IPS DF 6.9 (cell line): Measurements from ENCODE around the gene HEY2.
"Not testable (repeated sequence)": the region's sequence is repeated elsewhere in the genome, so short reads cannot be mapped to it uniquely, and the experiment has no call there.

ENCODE experiments used
- DNase-seq: peaks from one replicate; pipeline ENCODE4 v3.0.0-alpha.2; 2013; ENCODE audit warnings: low read depth, low spot score
- H3K27ac ChIP-seq: one replicate; pipeline ENCODE4 v1.5.1; 2013; ENCODE audit warnings: low read length, control low read depth
- H3K27me3 ChIP-seq: 2 replicates; pipeline ENCODE4 v1.6.1; 2013; ENCODE audit warnings: mild to moderate bottlenecking, low read length; ENCODE audit not compliant: control insufficient read depth, insufficient read depth
- H3K36me3 ChIP-seq: 2 replicates; pipeline ENCODE4 v1.6.1; 2013; ENCODE audit warnings: low read length; ENCODE audit not compliant: control insufficient read depth, insufficient read depth
- H3K4me1 ChIP-seq: 2 replicates; pipeline ENCODE4 v1.6.1; 2013; ENCODE audit warnings: low read length; ENCODE audit not compliant: control insufficient read depth, insufficient read depth
- H3K4me3 ChIP-seq: 2 replicates; pipeline ENCODE4 v1.5.1; 2013; ENCODE audit warnings: mild to moderate bottlenecking, low read length
- H3K9me3 ChIP-seq: 2 replicates; pipeline ENCODE4 v1.6.1; 2013; ENCODE audit warnings: low read length, inconsistent platforms; ENCODE audit not compliant: control insufficient read depth, insufficient read depth
- WGBS: extraction: QIAGEN DNeasy Blood & Tissue Kit; methylation state at CpG from one replicate; pipeline ENCODE4 v1.1.7; 2013; ENCODE audit warnings: mixed read lengths, missing lambda C conversion rate; ENCODE audit not compliant: insufficient read length, insufficient coverage; 5-methylcytosine and 5-hydroxymethylcytosine counted together

Gene HEY2

GRCh38 chr6:125794342-125795137 is 45.1 kb downstream of the HEY2 start:
- no CpG with 5 or more reads among the region's 5 CpGs for WGBS
- no peaks in the 10 kb centered on the region for H3K27me3 ChIP-seq
- no peak for DNase-seq
- H3K27ac ChIP-seq: no peak overlapping the region
- H3K36me3 ChIP-seq: no peaks in the 10 kb centered on the region
- peaks cover 3% of the 10 kb centered on the region; the same call in 1 of the 2 replicates for H3K4me1 ChIP-seq
- no peaks in the 10 kb centered on the region for H3K9me3 ChIP-seq
- no peak overlapping the region for H3K4me3 ChIP-seq

DNA sequence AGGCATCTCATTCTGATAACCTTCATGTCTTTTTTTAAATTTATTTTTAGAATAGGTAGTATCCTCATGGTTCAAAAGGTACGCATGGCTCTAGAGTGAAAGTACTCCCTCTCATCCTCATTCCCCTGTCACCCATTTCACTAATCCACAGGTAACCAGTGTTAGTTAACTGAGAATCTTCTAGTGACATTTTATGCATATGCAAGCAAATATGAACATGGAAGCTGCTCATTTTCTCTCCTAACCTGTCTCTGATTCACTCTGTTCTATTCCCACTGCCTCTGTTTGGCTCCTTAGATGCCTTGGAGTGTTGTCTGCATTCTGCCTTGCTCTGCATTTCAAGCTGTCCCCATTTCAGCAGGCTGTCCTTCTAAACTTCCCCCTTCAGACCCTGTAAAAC is 45.9 kb downstream of the HEY2 start:
- no peak overlapping the region for H3K4me3 ChIP-seq
- no peaks in the 10 kb centered on the region for H3K9me3 ChIP-seq
- peaks cover 2% of the 10 kb centered on the region; the same call in 1 of the 2 replicates for H3K4me1 ChIP-seq
- WGBS: no CpG with 5 or more reads among the region's 1 CpG
- no peak overlapping the region for H3K27ac ChIP-seq
- no peak for DNase-seq
- no peaks in the 10 kb centered on the region for H3K36me3 ChIP-seq
- H3K27me3 ChIP-seq: no peaks in the 10 kb centered on the region

DNA sequence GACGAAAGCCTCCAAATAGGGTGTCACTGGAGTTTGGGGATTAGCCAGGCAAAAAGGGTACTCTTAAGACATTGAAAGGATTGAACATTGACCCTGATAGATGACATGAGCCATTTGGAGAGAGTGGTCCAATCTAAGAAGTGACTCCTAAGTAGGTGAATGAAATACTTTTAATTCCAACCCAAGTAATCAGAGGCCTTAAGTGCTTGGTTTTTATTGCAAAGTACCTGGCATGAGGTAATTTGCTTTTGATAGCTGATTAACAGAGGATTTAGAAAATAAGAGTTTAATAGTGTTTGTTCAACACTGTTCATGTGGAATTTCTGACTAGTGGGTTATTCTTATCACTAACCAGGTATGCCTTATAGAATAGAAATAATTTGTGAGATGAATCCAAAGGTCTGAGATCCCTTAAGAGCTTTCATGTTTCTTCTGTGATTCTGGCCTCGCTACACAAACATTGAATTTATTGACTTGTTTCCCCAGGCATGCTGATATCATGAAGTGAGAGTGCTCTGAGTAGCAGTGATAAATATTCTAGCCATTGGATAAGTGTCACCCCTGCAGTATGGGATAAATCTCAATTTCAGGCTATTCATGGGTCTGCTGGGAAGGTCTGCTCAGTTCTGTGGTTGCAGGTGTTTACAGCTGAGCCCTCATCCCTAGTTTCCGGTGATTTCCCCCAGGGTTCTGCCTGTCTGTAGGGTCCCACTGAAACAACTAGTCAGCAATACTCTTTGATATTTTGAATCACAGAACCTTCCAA is 47.9 kb downstream of the HEY2 start:
- Histone ChIP-seq H3K27ac (no peak overlapping the region), H3K4me3 (no peak overlapping the region), H3K27me3 (no peaks in the 10 kb centered on the region), H3K36me3 (0 out of 2 replicates have a peak, but pooled peaks cover 2% of the 10 kb centered on the region), H3K4me1 (peaks cover 2% of the 10 kb centered on the region; the same call in 1 of the 2 replicates), H3K9me3 (no peaks in the 10 kb centered on the region)
- WGBS: no CpG with 5 or more reads among the region's 3 CpGs
- DNase-seq: no peak

DNA sequence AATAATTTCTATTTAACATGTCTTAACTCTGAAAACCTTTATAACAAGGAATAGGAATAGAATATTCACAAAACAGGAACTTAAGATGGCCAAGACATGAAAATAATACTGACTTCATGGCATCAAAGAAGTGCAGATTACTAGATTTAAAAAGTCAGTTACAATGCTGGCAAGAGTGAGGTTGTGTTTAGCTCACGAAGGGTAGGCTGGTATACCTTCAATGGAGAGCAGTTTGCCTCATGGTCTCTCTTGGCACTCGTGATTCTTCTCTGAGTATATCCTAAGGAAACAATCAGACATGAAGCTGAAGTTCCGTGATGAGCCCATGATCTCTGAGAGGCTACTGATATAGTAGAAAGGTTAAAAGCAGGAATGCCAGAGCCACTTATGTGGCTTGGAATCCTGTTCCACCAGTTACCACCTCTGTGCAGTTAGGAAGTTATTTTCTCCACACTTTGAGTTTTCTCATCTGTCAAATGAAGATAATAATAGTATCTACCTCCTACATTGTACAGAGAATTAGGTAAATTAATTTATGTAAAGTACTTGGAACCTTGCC is 48.5 kb downstream of the HEY2 start:
- Histone ChIP-seq H3K36me3 (0 out of 2 replicates have a peak, but pooled peaks cover 2% of the 10 kb centered on the region), H3K4me1 (peaks cover 2% of the 10 kb centered on the region; the same call in 1 of the 2 replicates), H3K4me3 (no peak overlapping the region), H3K9me3 (no peaks in the 10 kb centered on the region), H3K27me3 (no peaks in the 10 kb centered on the region), H3K27ac (no peak overlapping the region)
- no peak for DNase-seq
- no CpG with 5 or more reads among the region's 3 CpGs for WGBS

DNA sequence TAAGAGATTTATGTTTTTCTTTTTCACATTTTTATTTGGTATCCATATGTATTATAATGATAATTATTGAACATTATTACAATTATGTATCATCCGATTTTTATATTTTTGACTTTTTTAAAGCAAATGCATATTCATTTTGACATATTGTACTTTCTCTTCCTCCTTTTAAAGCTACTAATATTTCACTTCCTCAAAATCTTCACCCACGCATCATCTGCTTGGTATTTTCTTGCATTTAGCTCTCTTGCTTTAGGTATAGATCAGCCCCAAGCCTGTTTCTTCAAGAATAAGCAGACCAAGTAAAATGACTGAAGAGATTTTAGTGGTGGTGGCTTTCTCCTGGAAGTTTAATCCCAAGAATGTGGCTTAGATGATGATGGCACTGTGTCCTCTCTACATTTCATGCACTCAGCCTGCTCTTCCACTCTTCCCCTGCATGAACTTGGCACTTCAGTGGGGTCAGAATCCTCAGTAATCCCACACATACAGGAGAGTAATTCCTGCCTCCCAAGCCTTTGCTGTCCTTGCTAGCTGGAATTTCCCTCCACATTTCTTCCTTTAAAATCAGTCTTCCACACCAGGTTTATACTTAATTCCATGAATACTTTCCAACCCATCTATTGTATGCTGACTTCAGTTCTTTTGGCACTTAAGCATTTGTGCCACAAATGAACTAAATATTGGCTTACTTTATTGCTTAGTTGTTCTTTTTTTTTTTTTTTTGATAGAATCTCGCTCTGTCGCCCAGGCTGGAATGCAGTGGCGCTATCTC is 49.5 kb downstream of the HEY2 start:
- H3K4me1 ChIP-seq: peaks cover 2% of the 10 kb centered on the region; the same call in 1 of the 2 replicates

DNA sequence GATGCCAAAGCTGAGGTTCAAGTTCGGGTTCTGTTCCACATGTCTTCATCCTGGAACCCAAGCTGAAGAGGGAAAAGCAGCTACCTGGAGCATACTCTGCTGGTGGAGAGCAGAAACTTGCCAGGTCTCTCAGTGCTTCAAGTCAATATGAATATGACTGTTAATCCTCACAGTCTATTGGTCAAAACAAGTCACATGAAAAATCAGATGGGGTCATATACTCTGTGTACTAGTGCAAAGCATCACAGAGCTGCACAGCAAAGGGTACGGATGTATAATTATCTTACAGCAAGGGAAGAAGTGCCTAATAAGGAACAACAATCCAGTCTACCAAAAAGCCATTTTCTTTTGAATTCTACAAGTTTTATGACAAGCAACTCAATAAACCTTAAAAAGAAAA is 53.0 kb downstream of the HEY2 start:
- no peak for DNase-seq
- H3K4me1 ChIP-seq: peaks cover 2% of the 10 kb centered on the region; the same call in 1 of the 2 replicates
- H3K9me3 ChIP-seq: no peaks in the 10 kb centered on the region
- H3K4me3 ChIP-seq: no peak overlapping the region
- WGBS: no CpG with 5 or more reads among the region's 2 CpGs
- H3K36me3 ChIP-seq: 0 out of 2 replicates have a peak, but pooled peaks cover 2% of the 10 kb centered on the region
- no peak overlapping the region for H3K27ac ChIP-seq
- no peaks in the 10 kb centered on the region for H3K27me3 ChIP-seq

More for the DNA sequence above, 49.5 kb downstream of the HEY2 start:
- Histone ChIP-seq H3K9me3 (no peaks in the 10 kb centered on the region), H3K27me3 (no peaks in the 10 kb centered on the region), H3K4me3 (no peak overlapping the region), H3K27ac (no peak overlapping the region), H3K36me3 (0 out of 2 replicates have a peak, but pooled peaks cover 2% of the 10 kb centered on the region)
- 100% methylated on average over 1 of the region's 5 CpGs for WGBS
- no peak for DNase-seq

GRCh38 chr6:125802943-125803377 is 53.5 kb downstream of the HEY2 start:
- peaks cover 2% of the 10 kb centered on the region; the same call in 1 of the 2 replicates for H3K4me1 ChIP-seq
- no peak overlapping the region for H3K27ac ChIP-seq
- no peaks in the 10 kb centered on the region for H3K27me3 ChIP-seq
- H3K36me3 ChIP-seq: 0 out of 2 replicates have a peak, but pooled peaks cover 2% of the 10 kb centered on the region
- H3K9me3 ChIP-seq: no peaks in the 10 kb centered on the region
- no peak for DNase-seq
- no CpG with 5 or more reads among the region's 4 CpGs for WGBS
- no peak overlapping the region for H3K4me3 ChIP-seq

- 0 out of 2 replicates have a peak, but pooled peaks cover 2% of the 10 kb centered on the region for H3K36me3 ChIP-seq
- H3K4me3 ChIP-seq: no peak overlapping the region
- no peak overlapping the region for H3K27ac ChIP-seq
- no peaks in the 10 kb centered on the region for H3K27me3 ChIP-seq
- no peaks in the 10 kb centered on the region for H3K9me3 ChIP-seq
- no peaks in the 10 kb centered on the region for H3K4me1 ChIP-seq
- DNase-seq: no peak
Measured at GRCh38 chr6:125804264-125804663, 54.8 kb downstream of the HEY2 start.

GRCh38 chr6:125804866-125805425 is 55.5 kb downstream of the HEY2 start:
- not testable (repeated sequence) for H3K36me3 ChIP-seq, H3K27me3 ChIP-seq, H3K9me3 ChIP-seq, DNase-seq, H3K4me3 ChIP-seq, H3K27ac ChIP-seq, H3K4me1 ChIP-seq
- no CpG with 5 or more reads among the region's 10 CpGs for WGBS
